ENCODE results near the gene IL22RA2. TPM values are rescaled to one million over a fixed set of nuclear protein-coding genes. Genes with fewer than 3 reads are reported as not detected.

IL22RA2 gene
- polyA plus RNA-seq, 2 donors, result 0.04 to 0.09 TPM

DNA sequence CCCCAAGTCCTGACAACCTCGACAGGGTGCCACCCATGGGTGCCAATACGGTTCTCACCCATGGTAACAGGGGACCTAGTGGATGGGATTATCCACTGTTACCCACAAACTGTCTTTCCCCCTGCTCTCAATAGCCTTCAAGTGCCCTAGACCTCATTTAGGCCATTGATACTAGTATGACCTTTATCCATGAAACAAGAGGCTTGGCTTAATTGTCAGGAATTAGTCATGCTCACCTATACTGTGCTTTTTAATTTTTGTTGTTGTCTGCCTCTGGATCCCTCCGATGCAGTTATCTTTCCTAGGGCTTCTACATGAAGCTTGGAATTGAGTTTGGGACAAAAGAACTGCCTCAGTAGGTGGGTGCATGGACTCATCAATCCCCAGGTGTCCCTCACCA lies 11.8 kb upstream of the IL22RA2 start:
- H3K9me3 ChIP-seq (ENCODE audit: control insufficient read depth in 2 of 2, insufficient read depth in 1 of 2, low read depth in 1 of 2, low read length in 1 of 2), result peaks cover 2 to 8% of the 10 kb centered on the region in 2 donors

DNA sequence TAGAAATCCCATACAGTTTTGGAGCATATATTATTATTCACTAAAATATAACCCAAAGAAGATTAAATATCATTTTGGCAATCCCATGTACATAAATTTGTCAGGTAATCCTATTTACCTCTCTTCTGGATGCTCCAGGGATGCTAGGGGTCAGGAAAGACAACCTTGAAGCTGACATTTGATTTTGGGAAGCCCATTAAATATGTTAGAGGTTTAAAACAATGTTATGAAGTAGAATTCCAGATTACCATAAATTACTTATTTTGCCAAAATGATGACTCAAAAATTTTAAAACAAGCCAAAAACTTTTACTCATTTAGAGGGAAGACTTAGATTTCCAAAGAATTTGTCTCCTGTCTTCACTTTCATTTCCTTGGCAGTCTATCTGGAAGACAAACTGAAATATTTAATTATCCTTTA lies 9.2 kb upstream of the IL22RA2 start:
- peaks cover 0 to 2% of the 10 kb centered on the region in 2 donors for H3K27me3 ChIP-seq (ENCODE audit: control insufficient read depth in 1 of 2, insufficient read depth in 2 of 2, low read length in 2 of 2)
- no peak overlapping the region for H3K4me3 ChIP-seq (ENCODE audit: low read depth in 1 of 2, low read length in 2 of 2)
- H3K27ac ChIP-seq (ENCODE audit: low read depth in 2 of 2, low read length in 1 of 2), result no peak overlapping the region
- H3K36me3 ChIP-seq (ENCODE audit: control insufficient read depth in 2 of 2, insufficient read depth in 2 of 2, low read length in 1 of 2), result peaks cover 0 to 2% of the 10 kb centered on the region in 2 donors
- peaks cover 2 to 8% of the 10 kb centered on the region in 2 donors for H3K9me3 ChIP-seq (ENCODE audit: control insufficient read depth in 2 of 2, insufficient read depth in 1 of 2, low read depth in 1 of 2, low read length in 1 of 2)
- no peaks in the 10 kb centered on the region for H3K4me1 ChIP-seq (ENCODE audit: control insufficient read depth in 2 of 2, insufficient read depth in 2 of 2, low read length in 1 of 2)

More for the DNA sequence above, 11.8 kb upstream of the IL22RA2 start:
- Histone ChIP-seq H3K27ac (ENCODE audit: low read depth in 2 of 2, low read length in 1 of 2) (no peak overlapping the region), H3K27me3 (ENCODE audit: control insufficient read depth in 1 of 2, insufficient read depth in 2 of 2, low read length in 2 of 2) (peaks cover 0 to 2% of the 10 kb centered on the region in 2 donors), H3K36me3 (ENCODE audit: control insufficient read depth in 2 of 2, insufficient read depth in 2 of 2, low read length in 1 of 2) (no peaks in the 10 kb centered on the region), H3K4me1 (ENCODE audit: control insufficient read depth in 2 of 2, insufficient read depth in 2 of 2, low read length in 1 of 2) (no peaks in the 10 kb centered on the region), H3K4me3 (ENCODE audit: low read depth in 1 of 2, low read length in 2 of 2) (no peak overlapping the region)
- WGBS, 2 donors, result 87 to 92% methylated on average over 3 of the region's 3 CpGs

DNA sequence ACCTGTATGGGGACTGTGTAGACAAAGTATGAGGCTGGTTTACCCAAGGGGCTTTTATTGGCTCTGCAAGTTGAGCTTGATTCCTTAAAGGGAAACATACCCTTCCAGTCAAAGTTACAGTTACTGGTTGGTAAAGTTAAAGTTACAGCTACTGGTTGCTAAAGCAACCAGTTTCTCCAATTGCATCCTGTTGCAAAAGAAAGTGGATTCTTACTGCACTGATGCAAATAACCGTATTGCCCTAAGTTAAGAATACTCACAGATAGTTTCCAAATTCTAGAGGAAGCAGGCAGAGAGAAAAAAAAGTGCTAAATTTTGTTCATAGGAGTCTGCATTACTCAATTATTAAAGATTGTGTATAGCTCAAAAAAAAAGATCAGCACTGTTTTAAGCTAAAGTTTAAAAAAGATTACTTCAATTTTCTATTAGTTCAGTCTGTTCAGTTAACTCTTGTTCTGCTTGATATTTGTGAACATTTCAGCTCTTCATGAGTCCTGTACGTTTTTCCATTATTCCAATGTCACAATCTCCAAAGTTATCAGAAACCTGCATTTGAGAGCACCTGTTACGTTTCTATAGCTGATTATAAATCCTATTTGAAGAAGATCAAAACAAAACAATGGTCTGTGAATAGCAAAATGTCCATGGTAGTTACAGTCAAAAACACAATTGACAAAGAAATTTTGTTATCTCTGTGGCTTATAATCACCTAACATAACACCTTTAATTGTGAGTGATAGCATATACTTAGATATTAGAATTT lies 8.6 kb upstream of the IL22RA2 start:
- Histone ChIP-seq H3K9me3 (ENCODE audit: control insufficient read depth in 2 of 2, insufficient read depth in 1 of 2, low read depth in 1 of 2, low read length in 1 of 2) (peaks cover 2 to 8% of the 10 kb centered on the region in 2 donors), H3K27me3 (ENCODE audit: control insufficient read depth in 1 of 2, insufficient read depth in 2 of 2, low read length in 2 of 2) (peaks cover 0 to 2% of the 10 kb centered on the region in 2 donors), H3K4me3 (ENCODE audit: low read depth in 1 of 2, low read length in 2 of 2) (no peak overlapping the region), H3K36me3 (ENCODE audit: control insufficient read depth in 2 of 2, insufficient read depth in 2 of 2, low read length in 1 of 2) (peaks cover 0 to 2% of the 10 kb centered on the region in 2 donors), H3K4me1 (ENCODE audit: control insufficient read depth in 2 of 2, insufficient read depth in 2 of 2, low read length in 1 of 2) (no peaks in the 10 kb centered on the region), H3K27ac (ENCODE audit: low read depth in 2 of 2, low read length in 1 of 2) (no peak overlapping the region)
- 85 to 86% methylated on average over 3 of the region's 3 CpGs for WGBS, 2 donors

DNA sequence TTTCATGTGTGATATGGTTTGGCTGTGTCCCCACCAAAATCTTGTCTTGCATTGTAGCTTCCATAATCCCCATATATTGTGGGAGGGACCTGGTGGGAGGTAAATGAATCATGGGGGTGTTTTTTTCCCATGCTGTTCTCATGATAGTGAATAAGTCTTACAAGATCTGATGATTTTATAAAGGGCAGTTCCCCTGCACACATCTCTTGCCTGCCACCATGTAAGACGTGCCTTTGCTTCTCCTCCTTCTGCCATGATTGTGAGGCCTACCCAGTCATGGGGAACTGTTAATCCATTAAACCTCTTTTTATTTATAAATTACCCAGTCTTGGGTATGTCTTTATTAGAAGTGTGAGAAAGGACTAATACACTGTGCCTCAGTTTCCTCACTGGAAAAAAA lies 4.2 kb upstream of the IL22RA2 start:
- Histone ChIP-seq H3K4me3 (ENCODE audit: low read depth in 1 of 2, low read length in 2 of 2) (no peak overlapping the region), H3K27me3 (ENCODE audit: control insufficient read depth in 1 of 2, insufficient read depth in 2 of 2, low read length in 2 of 2) (no peaks in the 10 kb centered on the region), H3K36me3 (ENCODE audit: control insufficient read depth in 2 of 2, insufficient read depth in 2 of 2, low read length in 1 of 2) (peaks cover 0 to 2% of the 10 kb centered on the region in 2 donors), H3K9me3 (ENCODE audit: control insufficient read depth in 2 of 2, insufficient read depth in 1 of 2, low read depth in 1 of 2, low read length in 1 of 2) (no peaks in the 10 kb centered on the region), H3K27ac (ENCODE audit: low read depth in 2 of 2, low read length in 1 of 2) (no peak overlapping the region), H3K4me1 (ENCODE audit: control insufficient read depth in 2 of 2, insufficient read depth in 2 of 2, low read length in 1 of 2) (no peaks in the 10 kb centered on the region)
- WGBS, 2 donors, result 88 to 91% methylated on average over 1 of the region's 1 CpG

DNA sequence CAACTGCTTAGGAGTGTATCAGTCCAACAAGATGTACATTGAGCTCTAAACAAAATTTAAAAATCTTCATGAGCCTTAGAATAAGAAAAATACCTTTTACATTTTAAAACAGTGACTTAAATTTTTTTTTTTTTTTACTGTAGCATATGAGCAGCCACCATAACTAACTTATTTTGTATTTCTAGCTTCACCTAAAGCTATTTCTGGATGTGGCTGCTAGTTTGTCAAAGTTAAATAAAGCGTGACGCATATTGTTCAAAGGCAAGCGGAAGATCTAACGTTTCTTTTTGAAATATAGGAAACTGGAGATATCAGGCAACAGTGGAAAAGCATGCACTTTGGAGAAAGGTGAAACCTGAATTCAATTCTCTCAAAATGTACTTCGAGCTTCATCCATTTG lies 3.3 kb upstream of the IL22RA2 start:
- whole genome bisulfite sequencing, 2 donors, result 63 to 67% methylated on average over 5 of the region's 5 CpGs
- H3K4me1 ChIP-seq (ENCODE audit: control insufficient read depth in 2 of 2, insufficient read depth in 2 of 2, low read length in 1 of 2), result no peaks in the 10 kb centered on the region
- H3K27me3 ChIP-seq (ENCODE audit: control insufficient read depth in 1 of 2, insufficient read depth in 2 of 2, low read length in 2 of 2), result no peaks in the 10 kb centered on the region
- H3K9me3 ChIP-seq (ENCODE audit: control insufficient read depth in 2 of 2, insufficient read depth in 1 of 2, low read depth in 1 of 2, low read length in 1 of 2), result no peaks in the 10 kb centered on the region
- H3K27ac ChIP-seq (ENCODE audit: low read depth in 2 of 2, low read length in 1 of 2), result no peak overlapping the region
- no peak overlapping the region for H3K4me3 ChIP-seq (ENCODE audit: low read depth in 1 of 2, low read length in 2 of 2)
- peaks cover 0 to 2% of the 10 kb centered on the region in 2 donors for H3K36me3 ChIP-seq (ENCODE audit: control insufficient read depth in 2 of 2, insufficient read depth in 2 of 2, low read length in 1 of 2)

DNA sequence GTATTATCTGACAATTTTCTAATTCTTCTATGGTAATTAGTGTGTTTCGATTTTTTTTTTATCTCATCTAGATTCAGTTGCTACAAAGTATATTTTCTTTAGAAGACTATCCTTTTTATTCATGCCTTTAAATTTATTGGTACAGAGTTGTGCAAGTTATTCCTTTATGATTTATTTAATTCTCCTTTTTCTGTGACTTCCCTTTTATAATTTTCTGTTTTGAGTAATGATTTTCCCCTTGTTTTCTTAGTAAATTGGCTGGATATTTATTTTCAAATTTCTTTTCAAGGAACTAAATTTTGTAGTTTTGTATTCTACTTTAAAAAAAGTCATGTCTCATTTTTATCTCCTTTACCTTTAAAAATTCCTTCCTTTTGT lies 2.4 kb upstream of the IL22RA2 start:
- Histone ChIP-seq H3K36me3 (ENCODE audit: control insufficient read depth in 2 of 2, insufficient read depth in 2 of 2, low read length in 1 of 2) (peaks cover 0 to 2% of the 10 kb centered on the region in 2 donors), H3K27ac (ENCODE audit: low read depth in 2 of 2, low read length in 1 of 2) (no peak overlapping the region), H3K9me3 (ENCODE audit: control insufficient read depth in 2 of 2, insufficient read depth in 1 of 2, low read depth in 1 of 2, low read length in 1 of 2) (no peaks in the 10 kb centered on the region), H3K4me3 (ENCODE audit: low read depth in 1 of 2, low read length in 2 of 2) (no peak overlapping the region), H3K4me1 (ENCODE audit: control insufficient read depth in 2 of 2, insufficient read depth in 2 of 2, low read length in 1 of 2) (no peaks in the 10 kb centered on the region), H3K27me3 (ENCODE audit: control insufficient read depth in 1 of 2, insufficient read depth in 2 of 2, low read length in 2 of 2) (no peaks in the 10 kb centered on the region)
- 84 to 92% methylated on average over 1 of the region's 1 CpG for WGBS, 2 donors

DNA sequence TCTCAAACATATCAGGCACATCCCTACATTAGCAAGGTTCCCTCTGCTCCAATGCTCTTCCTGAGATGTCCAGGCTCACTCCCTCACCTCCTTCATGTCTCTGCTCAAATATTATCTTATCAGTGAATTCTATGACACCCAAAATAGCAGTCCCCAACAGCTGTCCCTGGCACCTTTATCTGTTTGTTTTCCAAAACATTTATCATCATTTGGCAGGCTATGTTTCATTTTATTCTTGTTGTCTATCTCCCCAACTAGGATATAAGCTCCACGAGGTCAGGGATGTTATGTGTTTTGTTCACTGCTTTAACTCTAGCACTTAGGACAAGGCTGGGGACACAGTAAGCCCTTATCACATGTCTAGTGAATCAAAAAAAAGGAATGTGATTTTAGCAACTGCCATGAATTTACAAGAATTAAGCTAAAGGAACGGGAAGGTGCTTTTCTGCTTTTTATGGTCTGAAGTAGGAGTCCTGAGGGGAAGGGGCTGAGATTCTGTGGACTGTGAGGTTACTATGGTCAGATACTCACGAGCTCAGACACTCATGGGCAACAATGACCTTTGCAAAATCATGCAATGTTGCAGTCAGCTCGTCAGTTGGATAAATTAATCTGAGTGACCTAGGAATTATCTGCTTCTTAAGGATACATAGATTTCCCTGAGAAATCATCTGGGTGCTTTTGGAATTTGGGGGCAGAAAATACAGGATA lies 1.9 kb upstream of the IL22RA2 start:
- 60 to 68% methylated on average over 4 of the region's 4 CpGs for WGBS, 2 donors
- H3K9me3 ChIP-seq (ENCODE audit: control insufficient read depth in 2 of 2, insufficient read depth in 1 of 2, low read depth in 1 of 2, low read length in 1 of 2), result no peaks in the 10 kb centered on the region
- H3K27ac ChIP-seq (ENCODE audit: low read depth in 2 of 2, low read length in 1 of 2), result no peak overlapping the region
- peaks cover 0 to 2% of the 10 kb centered on the region in 2 donors for H3K36me3 ChIP-seq (ENCODE audit: control insufficient read depth in 2 of 2, insufficient read depth in 2 of 2, low read length in 1 of 2)
- H3K27me3 ChIP-seq (ENCODE audit: control insufficient read depth in 1 of 2, insufficient read depth in 2 of 2, low read length in 2 of 2), result no peaks in the 10 kb centered on the region
- H3K4me3 ChIP-seq (ENCODE audit: low read depth in 1 of 2, low read length in 2 of 2), result no peak overlapping the region
- no peaks in the 10 kb centered on the region for H3K4me1 ChIP-seq (ENCODE audit: control insufficient read depth in 2 of 2, insufficient read depth in 2 of 2, low read length in 1 of 2)

DNA sequence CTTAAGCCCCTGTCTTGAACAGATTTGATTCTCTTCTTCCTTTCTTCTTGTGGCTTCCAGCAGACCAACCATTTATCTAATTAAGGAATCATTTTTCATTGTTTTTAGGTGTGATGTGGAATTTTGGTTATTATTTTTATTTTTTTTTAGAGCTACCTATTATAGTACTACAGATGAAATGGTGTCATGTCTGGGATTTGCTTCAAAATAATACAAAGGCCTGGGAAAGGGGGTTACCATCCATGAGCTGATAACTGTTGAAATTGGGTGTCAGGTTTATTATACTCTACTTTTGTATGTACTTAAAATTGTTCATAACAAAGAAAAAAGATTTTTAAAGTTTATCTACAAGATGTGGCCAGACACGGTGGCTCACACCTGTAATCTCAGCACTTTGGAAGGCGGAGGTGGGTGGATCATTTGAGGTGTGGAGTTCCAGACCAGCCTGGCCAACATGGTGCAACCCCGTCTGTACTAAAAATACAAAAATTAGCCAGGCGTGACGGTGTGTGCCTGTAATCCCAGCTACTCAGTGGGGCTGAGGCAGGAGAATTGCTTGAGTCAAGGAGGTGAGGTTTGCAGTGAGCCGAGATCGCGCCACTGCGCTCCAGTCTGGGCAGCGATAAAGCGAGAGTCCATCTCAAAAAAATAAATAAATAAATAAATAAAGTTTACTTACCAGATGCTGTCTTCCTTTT lies 561 bp downstream of the IL22RA2 start:
- Histone ChIP-seq H3K27me3 (ENCODE audit: control insufficient read depth in 1 of 2, insufficient read depth in 2 of 2, low read length in 2 of 2) (no peaks in the 10 kb centered on the region), H3K36me3 (ENCODE audit: control insufficient read depth in 2 of 2, insufficient read depth in 2 of 2, low read length in 1 of 2) (no peaks in the 10 kb centered on the region), H3K27ac (ENCODE audit: low read depth in 2 of 2, low read length in 1 of 2) (no peak overlapping the region), H3K9me3 (ENCODE audit: control insufficient read depth in 2 of 2, insufficient read depth in 1 of 2, low read depth in 1 of 2, low read length in 1 of 2) (no peaks in the 10 kb centered on the region), H3K4me1 (ENCODE audit: control insufficient read depth in 2 of 2, insufficient read depth in 2 of 2, low read length in 1 of 2) (no peaks in the 10 kb centered on the region), H3K4me3 (ENCODE audit: low read depth in 1 of 2, low read length in 2 of 2) (no peak overlapping the region)
- 87 to 93% methylated on average over 11 of the region's 11 CpGs for WGBS, 2 donors

DNA sequence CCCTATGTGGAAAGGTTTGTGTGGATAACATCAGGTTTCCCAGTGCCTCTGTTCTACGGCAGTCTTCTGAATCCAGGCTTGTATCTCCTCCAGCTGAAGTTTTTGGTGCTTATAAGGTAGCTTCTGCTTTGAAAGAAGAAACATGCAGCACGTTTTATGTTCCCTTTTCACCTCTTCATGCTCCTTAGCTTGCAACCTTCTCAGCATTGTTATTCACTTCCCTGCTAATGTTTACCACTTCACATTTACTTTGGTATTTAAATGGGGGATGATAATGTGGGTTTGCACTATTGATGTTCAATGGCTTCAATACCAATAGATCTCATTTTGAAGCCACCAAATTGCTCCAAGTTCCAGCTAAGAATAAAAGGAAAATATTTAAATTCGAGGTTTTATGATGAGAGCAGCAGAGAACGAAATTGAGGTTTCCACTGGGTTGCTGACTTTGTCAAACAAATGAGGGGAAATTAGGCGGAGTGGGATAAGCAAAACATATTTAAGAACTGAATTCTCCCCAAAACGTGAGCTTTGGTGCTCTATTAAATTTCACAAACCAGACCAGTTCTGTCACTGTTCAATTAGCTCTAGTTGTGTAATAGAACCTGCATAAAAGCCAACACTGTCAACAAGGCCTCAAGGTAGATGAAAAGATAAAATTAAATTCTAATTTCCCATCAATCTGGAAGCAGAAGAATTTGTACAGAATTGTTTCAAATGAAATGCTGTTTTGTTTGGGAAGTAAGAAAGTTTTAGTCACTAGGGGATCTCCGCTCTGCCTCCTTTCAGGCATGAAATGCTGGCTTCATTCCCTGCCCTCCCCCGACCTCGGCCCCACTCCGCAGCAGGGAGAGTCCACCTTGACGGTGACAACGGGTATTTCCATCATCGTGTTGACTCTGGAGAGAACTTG lies 1.4 kb downstream of the IL22RA2 start:
- Histone ChIP-seq H3K9me3 (ENCODE audit: control insufficient read depth in 2 of 2, insufficient read depth in 1 of 2, low read depth in 1 of 2, low read length in 1 of 2) (no peaks in the 10 kb centered on the region), H3K36me3 (ENCODE audit: control insufficient read depth in 2 of 2, insufficient read depth in 2 of 2, low read length in 1 of 2) (no peaks in the 10 kb centered on the region), H3K27ac (ENCODE audit: low read depth in 2 of 2, low read length in 1 of 2) (no peak overlapping the region), H3K4me3 (ENCODE audit: low read depth in 1 of 2, low read length in 2 of 2) (no peak overlapping the region), H3K4me1 (ENCODE audit: control insufficient read depth in 2 of 2, insufficient read depth in 2 of 2, low read length in 1 of 2) (no peaks in the 10 kb centered on the region), H3K27me3 (ENCODE audit: control insufficient read depth in 1 of 2, insufficient read depth in 2 of 2, low read length in 2 of 2) (no peaks in the 10 kb centered on the region)
- 53 to 56% methylated on average over 13 of the region's 13 CpGs for WGBS, 2 donors
